NCI-H446 (cell line): ENCODE results near the gene DSCAM.
"Not testable (repeated sequence)": the region's sequence is repeated elsewhere in the genome, so short reads cannot be mapped to it uniquely, and the experiment has no call there.

ENCODE experiments used
- DNase-seq, 2 experiments: peaks; one replicate each; lab custom pipeline; 2025; lab: John Stamatoyannopoulos, UW

The DSCAM gene

GRCh38 chr21:40461008-40461407 is 385.9 kb downstream of the DSCAM start:
- DNase-seq, result no peak

- no peak for DNase-seq
Observed at GRCh38 chr21:40457741-40458140, 389.2 kb downstream of the DSCAM start.

DNA sequence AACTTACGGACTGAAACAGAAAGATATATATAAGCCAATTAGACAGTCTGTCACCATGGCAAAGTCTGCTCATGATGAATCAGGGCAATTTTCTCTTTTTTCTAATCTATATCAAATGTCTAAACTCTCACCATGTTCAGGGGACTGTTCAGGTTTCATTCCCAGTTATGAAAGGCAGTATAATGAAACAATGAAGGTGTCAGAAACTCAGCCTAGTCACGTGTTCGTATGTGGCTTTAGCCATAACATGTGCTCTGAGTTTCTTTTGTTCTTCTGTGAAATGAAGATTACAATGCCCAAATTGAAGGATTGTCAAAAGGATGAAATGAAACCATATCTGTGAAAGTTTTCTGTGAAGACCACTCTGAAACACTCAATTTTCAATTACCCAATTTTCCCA is 392.9 kb downstream of the DSCAM start:
- no peak for DNase-seq

DNA sequence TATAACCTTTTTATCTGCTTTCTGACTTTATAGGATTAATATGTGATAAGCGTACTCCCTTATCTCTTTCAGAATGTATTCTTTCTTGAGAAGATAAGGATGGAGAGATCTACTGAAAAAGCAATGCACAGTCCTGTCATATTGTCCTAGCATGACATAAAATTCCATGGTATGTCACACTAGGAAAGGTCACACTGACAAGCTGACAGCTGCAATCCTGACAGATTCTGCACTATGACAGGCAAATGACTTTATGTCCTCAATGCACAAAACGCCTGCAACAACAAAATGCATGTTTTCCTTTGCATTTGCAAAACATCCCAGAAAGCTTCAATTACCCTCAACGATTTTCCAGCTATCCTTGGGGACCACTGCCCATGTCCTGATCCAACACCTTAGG is 393.8 kb downstream of the DSCAM start:
- DNase-seq, result no peak

- no peak for DNase-seq
Observed at GRCh38 chr21:40452548-40452947, 394.4 kb downstream of the DSCAM start.

DNA sequence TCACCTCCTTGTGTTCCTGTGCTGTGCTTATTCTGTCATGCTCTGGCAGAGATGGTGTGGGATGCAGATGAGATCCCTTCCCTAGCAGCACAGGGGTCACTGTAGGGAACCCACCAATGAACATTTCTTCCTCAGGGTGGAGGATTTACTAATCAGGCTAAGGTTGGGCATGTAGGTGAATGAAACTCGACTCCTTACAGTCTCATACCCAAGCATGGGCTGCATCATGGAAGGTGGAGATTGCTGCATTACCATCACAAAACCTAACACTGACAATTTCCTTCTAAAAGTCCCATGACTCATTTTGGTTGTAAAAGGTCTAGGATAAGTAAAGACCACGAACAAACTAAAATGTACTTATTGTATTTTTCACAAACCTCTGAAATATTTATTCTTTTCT is 399.9 kb downstream of the DSCAM start:
- no peak for DNase-seq

DNA sequence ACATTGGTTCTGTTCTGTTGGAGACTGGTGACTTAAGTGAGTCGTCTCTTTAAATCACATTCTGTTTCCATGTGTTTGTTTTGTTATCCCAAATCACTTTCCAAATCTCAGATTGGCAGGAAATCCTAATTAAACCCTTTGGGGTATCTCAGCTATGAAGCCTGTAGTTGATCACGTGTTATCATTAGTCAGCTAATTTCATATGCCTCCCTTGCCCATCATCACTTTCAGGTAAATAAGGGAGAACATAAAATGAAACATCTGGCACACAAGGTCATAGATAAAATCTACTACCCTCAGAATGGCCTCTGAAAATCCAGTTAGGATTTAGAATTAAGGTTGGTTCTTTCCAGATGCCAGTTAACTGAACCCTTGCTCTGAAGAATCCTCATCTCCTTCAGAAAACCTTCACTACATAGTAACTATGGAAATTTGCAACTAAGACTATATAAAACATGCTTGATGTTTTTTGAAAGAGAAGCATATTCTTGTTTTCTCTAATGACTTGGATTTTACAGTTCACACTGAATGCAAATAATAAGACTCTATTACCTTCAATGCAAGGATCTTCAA is 401.5 kb downstream of the DSCAM start:
- no peak for DNase-seq

DNA sequence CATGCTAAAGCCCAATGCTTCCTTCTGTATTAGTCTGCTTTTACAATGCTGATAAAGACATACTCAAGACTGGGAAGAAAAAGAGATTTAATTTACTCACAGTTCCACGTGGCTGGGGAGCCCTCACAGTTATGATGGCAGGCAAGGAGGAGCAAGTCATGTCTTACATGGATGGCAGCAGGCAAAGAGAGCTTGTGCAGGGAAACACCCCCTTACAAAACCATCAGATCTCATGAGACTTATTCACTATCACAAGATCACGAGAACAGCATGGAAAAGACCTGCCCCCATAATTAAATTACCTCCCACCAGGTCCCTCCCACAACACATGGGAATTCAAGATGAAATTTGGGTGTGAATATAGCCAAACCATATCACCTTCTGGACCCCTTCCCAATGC is 407.4 kb downstream of the DSCAM start:
- DNase-seq, result not testable (repeated sequence)

GRCh38 chr21:40438616-40439015 is 408.3 kb downstream of the DSCAM start:
- DNase-seq, result no peak

- DNase-seq, result no peak
Observed at GRCh38 chr21:40436261-40436660, 410.7 kb downstream of the DSCAM start.

GRCh38 chr21:40433538-40433937 is 413.4 kb downstream of the DSCAM start:
- no peak for DNase-seq

DNA sequence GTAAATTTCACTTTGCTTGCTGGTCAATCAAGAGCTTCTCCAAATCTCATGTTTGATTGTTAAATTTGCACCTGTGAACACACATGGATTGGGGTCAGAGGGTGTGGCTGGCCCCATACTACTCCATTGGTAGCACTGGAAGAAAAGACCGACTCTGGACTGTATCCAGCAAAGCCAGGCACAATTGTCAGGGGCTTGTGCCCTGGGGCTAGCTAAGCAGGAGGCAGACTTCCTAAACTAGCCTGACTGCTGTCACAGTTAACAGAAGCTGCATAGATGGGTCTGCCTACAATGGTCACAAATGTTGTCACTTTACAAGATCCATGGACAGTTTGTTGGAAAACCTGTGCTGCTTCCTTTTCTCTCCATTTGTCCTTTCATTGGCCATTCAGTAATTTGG is 421.0 kb downstream of the DSCAM start:
- DNase-seq, result peak in 1 of 2 experiments; percentile 3

- DNase-seq, result no peak
Observed at GRCh38 chr21:40422896-40423635, 423.9 kb downstream of the DSCAM start.

DNA sequence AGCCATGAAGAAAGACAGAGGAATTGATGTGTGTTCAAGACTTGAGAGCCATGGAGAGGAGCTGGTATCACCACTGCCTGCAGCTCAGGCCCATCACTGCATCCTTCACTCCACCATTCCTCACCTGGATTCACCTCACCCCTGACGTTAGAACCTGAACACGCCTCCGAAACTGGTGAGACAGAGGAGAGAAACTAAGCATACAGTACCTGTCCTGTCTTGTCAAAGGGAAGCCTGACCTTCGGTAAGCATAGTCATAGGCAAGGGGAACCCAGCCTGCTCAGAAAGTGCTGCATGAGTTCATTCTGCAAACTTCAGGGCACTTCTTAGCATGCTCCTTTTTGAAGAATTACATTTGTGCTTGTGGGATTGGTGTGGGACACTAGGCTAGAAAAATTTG is 425.8 kb downstream of the DSCAM start:
- no peak for DNase-seq

DNA sequence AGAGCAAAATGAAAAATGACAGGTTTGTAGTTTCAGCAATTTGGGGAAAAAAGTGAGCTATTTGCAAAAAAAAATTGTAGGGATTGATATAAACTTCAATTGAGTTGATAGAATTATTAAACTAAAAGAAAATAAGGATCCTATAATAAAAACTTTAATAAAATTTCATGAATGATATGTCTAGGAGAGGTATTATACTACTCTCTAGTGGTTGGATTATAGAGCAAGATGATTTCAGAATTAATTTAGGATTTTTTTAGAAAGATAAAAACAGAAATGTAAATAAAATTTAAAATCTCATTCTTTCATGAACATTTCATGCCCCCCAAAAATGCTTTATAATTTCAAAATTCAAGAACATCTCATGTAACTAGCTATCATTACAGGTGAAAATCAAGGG is 430.4 kb downstream of the DSCAM start:
- DNase-seq, result no peak

- no peak for DNase-seq
Observed at GRCh38 chr21:40408561-40408960, 438.4 kb downstream of the DSCAM start.

DNA sequence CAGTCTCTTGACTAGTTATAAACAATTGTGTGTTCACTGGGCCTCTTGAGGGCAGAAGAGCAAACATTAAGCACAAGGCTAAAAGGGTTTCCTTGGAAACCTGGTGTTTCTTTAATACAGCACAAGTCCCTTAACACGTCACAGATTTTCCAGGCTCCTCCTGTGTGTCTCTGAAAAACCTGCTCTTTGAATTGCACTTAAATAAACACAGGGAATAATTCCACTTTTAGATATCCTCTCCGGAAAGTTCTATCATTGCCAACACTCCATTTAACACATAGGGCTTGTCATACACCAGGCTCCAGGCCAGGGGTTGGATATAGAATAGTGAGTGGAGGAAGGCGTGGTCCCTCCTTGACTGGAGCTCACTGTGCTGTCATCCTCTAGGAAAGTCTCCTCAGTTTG is 442.6 kb downstream of the DSCAM start:
- DNase-seq, result no peak

DNA sequence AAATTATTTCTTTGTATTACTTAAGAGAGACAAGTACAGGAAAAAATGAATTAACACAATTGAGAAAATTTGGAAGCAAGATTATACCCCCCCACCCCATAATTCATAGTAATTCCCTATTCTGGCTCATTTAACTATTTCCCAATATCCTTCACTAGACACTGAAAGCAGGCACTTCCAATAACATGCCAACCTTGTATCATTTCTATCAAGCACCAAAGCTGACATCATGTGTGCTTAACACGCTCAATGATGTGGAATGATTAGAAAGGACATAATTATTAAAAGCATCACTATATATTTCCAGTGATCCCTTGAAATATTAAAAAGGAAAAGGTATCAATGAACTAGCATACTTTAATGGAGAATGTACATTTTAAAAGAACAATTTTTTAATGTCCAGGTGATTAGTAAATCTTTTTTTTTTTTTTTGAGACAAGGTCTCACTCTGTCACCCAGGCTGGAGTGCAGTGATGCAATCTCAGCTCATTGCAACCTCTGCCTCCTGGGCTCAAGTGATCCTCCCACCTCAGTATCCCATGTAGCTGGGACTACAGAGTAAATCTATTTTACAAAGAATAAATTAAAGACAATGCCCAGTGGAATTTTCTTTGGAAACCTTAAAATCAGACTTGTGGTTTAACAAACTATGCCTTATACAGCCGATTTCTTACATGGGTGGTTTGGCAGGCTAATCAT is 443.9 kb downstream of the DSCAM start:
- no peak for DNase-seq

DNA sequence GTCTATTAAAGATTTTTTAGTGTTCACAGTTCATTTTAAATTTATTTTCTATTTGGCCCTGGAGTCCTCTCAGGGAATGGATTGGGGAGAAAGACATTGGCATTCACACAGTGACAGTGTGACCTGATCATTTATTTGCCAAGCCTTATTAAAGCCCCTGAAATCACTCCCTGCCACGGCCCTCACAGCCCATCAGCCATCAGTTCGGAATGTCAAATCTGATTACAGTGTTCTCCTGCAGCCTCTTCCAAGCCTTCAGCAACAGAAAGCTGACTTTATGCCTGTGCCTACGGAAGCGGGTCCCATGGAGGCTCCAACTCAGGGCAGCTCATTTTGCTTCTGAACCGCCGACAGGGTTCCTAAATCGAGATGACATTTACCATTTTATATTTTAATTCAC is 451.2 kb downstream of the DSCAM start:
- DNase-seq, result no peak

DNA sequence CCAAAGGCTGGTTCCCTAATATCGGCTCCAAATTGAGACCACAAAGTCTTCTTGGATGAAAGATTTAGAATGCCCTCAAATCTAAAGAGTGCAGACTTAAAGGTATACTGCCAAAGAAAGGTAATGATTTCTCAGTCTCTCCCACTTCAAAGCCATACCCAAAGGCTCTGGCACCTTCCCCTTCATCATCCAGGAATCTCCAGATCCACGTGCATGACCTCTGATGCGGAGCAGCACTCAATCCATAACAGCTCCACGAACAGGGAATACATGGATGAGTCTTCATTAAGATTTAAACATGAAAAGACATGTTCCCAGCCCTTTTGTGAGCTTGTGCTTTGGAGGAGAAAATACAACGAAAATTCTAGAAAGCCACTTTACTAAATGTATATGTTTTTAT is 453.9 kb downstream of the DSCAM start:
- DNase-seq, result no peak

DNA sequence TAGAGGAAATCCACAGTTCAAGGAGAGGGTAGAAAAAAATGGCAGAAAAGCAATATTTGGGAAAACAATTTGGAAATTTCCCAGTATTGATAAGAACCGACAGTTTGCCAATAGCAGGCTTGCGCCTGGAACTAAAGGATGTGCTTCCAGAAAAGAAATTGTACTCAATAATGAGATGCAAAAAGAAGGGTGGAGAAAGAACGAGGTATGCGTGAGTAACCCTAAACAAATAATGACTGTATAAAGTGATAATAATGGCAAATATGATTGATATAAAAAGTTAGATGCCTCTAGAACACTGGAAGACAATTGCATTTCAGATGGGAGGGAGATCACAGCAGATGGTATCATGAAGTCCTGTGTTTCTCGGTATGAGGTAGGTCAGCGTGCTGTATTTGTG is 458.9 kb downstream of the DSCAM start:
- DNase-seq, result no peak

DNA sequence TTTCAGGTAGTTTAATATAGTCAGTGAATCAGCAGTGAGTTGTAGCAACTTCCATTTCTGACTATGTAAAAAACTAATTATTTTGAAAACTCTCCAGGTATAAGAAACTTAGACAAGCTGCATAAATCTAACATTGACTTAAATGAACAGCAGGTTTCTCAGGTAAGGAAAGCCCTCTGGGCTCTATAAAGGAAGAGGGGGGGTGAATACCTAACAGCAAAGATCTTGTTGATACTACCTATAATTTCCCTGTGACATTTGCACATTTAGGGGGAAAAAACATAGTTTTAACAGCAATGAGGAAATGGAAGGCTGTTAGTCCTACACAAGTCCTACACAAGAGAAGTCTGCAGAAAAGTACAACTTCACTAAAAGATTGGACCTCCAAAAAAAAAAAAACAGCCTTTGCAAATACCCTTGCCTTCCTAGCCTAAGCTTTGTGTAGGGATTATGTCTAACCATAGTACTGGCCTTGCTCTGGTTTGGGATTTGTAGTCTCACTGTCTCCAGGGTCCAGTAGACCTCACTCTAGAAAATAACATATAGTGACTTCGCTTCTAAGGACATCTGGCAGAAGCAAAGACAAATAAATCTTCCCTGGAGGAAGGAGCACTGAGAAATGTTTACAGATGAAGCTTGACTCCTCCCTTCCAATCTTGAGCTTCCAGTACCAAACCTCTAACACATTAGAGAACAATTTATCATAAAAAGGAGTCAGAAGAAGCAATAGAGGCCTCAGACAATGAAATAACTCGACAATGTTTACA is 459.8 kb downstream of the DSCAM start:
- no peak for DNase-seq
